Chondrocyte (in vitro differentiated cells): Measurements from ENCODE around the gene VCL. TPM values are rescaled to one million over a fixed set of nuclear protein-coding genes. Genes with fewer than 3 reads are reported as not detected.

Experiments used
- DNase-seq: peaks from one replicate; pipeline ENCODE4 v3.0.0; 2021; ENCODE audit warnings: mixed read lengths, low spot score
- H3K27ac Mint-ChIP-seq: one replicate; pipeline ENCODE4 v1.8.0; 2021; ENCODE audit warnings: mild to moderate bottlenecking, moderate library complexity, mixed read lengths; ENCODE audit not compliant: unreplicated experiment
- H3K27me3 Mint-ChIP-seq: 2 replicates; pipeline ENCODE4 v1.8.0; 2021; ENCODE audit warnings: low read depth, mixed read lengths
- H3K36me3 Mint-ChIP-seq: 2 replicates; pipeline ENCODE4 v1.8.0; 2021; ENCODE audit warnings: low read depth, mixed read lengths
- H3K4me1 Mint-ChIP-seq: 2 replicates; pipeline ENCODE4 v1.8.0; 2021; ENCODE audit warnings: low read depth, mild to moderate bottlenecking, mixed read lengths
- H3K4me3 Mint-ChIP-seq: one replicate; pipeline ENCODE4 v1.8.0; 2021; ENCODE audit warnings: mild to moderate bottlenecking, moderate library complexity, mixed read lengths; ENCODE audit not compliant: unreplicated experiment
- H3K9me3 Mint-ChIP-seq: 2 replicates; pipeline ENCODE4 v1.8.0; 2021; ENCODE audit warnings: low read depth, mixed read lengths
- CTCF ChIP-seq: fragments of 200-600 bp; sonication (generic); IDR thresholded peaks from 2 replicates; pipeline ENCODE4 v1.5.0; 2021; ENCODE audit warnings: antibody characterized with exemption, mild to moderate bottlenecking, moderate library complexity
- total RNA-seq: library from RNA; stranded (reverse); gene quantifications from 3 replicates; pipeline ENCODE4 v1.2.1, GENCODE V29; 2021

The VCL gene
- total RNA-seq, 1 donor from 2014 or later = 498 TPM

DNA sequence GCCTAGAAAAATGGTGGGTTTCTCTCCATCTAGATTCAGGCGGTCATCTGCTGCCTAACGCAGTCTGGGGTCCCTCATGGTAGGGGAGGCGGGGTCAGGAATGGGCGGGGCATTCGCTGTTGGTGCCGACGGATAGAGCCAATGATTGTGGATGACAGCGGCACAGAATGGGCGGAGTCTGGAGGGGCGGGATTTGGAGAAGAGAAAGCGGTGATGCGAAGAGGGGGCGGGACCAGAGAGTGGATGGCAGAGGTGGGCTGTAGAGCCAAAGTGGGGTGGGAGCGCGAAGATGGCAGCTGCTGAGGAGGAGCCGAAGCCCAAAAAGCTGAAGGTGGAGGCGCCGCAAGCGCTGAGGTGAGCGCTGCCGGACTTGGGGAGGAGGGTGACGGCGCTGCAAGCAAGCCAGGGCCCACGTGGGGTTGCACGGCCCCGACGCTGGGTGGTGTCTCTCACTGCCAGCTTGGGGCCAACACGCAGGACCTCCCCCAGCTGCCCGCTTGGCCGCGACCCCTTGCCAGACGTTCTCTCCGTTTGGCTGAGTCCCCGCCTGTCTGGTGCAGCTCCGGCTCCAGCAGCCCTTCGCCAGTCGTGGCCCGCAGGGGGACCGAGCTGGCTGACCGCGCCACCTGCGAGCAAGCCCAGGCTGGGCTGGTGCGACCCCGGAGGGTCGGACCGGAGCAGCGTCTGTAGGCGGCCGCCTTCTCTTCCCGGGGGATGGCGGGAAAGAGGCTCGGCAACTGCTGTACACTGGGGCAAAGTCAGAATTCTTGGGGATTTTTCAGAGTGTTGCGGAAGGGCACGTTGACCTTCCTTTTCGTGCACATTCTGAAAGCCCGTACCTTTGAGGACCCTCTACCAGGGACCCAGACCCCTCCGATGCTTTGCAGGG lies 153.3 kb downstream of the VCL start, which contains the start of gene ADK:
ADK (plus strand) TSS at position 232 of the 889 bp plus-strand sequence; CDS start at position 290, 58 bp downstream.
- peaks cover 2% of the 10 kb centered on the region for H3K36me3 Mint-ChIP-seq
- DNase-seq = peak; percentile 99
- H3K4me3 Mint-ChIP-seq = no peak within 1 kb of the TSS
- peak; percentile 78 for TF ChIP-seq CTCF
- no peaks in the 10 kb centered on the region for H3K27me3 Mint-ChIP-seq
- H3K27ac Mint-ChIP-seq = no peak within 1 kb of the TSS
- peaks cover 26% of the 10 kb centered on the region for H3K4me1 Mint-ChIP-seq
- H3K9me3 Mint-ChIP-seq = no peaks in the 10 kb centered on the region

DNA sequence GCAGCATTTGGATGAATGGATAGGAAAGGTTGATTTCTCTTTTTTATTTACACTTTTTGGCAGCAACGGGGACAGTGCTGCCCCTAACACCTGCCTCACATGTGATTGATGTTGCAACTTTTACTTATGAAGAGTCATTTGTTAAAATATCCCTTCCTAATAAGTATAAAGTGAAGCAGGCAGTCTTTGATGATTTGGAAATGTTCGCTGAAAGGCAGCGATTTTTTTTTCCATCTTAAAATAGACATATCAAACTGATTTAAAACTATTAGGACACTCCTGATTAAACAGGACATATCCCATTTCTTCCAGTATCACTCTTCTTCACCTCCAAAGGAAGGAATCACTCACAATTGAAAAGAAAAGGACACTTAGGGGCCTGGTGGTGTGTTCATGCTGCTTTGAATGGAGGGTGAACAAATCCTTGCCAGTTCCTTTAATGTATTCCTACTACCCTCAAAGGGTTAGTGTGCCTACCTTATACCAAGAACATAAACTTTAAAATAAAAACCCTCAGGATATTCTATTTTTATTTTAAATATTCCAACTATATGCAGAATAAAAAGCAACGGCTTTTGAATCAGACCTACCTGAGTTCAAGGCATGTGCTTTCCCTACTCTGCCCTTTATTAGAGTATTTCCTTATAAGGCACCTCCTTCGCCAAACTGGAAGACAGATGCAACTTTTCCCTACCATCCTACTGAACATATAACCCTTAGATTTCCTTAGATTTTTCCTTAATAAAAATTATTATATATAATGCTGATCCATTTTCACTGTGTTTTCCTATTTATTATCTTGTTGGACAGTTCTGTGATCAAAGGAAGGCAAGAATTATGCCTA lies 154.2 kb downstream of the VCL start:
- DNase-seq = no peak
- Mint-ChIP-seq H3K4me3 (no peak overlapping the region), H3K36me3 (no peaks in the 10 kb centered on the region), H3K4me1 (peaks cover 30% of the 10 kb centered on the region), H3K27ac (no peak overlapping the region), H3K27me3 (no peaks in the 10 kb centered on the region), H3K9me3 (no peaks in the 10 kb centered on the region)
- TF ChIP-seq CTCF = no peak

GRCh38 chr10:74153123-74153522 lies 155.2 kb downstream of the VCL start:
- H3K27ac Mint-ChIP-seq = no peak overlapping the region
- no peak for DNase-seq

GRCh38 chr10:74153676-74154075 lies 155.8 kb downstream of the VCL start:
- Mint-ChIP-seq H3K9me3 (no peaks in the 10 kb centered on the region), H3K4me3 (no peak overlapping the region), H3K27me3 (no peaks in the 10 kb centered on the region), H3K27ac (no peak overlapping the region), H3K4me1 (peaks cover 24% of the 10 kb centered on the region), H3K36me3 (no peaks in the 10 kb centered on the region)
- TF ChIP-seq CTCF = no peak
- no peak for DNase-seq

More at GRCh38 chr10:74153123-74153522, 155.2 kb downstream of the VCL start:
- H3K4me3 Mint-ChIP-seq = no peak overlapping the region
- no peaks in the 10 kb centered on the region for H3K36me3 Mint-ChIP-seq
- no peaks in the 10 kb centered on the region for H3K27me3 Mint-ChIP-seq
- TF ChIP-seq CTCF = peak; percentile 63
- peaks cover 26% of the 10 kb centered on the region for H3K4me1 Mint-ChIP-seq
- H3K9me3 Mint-ChIP-seq = no peaks in the 10 kb centered on the region

GRCh38 chr10:74156919-74157289 lies 159.0 kb downstream of the VCL start:
- no peak overlapping the region for H3K4me3 Mint-ChIP-seq
- TF ChIP-seq CTCF = no peak
- H3K9me3 Mint-ChIP-seq = no peaks in the 10 kb centered on the region
- no peak overlapping the region for H3K27ac Mint-ChIP-seq
- H3K36me3 Mint-ChIP-seq = no peaks in the 10 kb centered on the region
- no peaks in the 10 kb centered on the region for H3K27me3 Mint-ChIP-seq
- no peak for DNase-seq
- peaks cover 20% of the 10 kb centered on the region for H3K4me1 Mint-ChIP-seq
